ENCODE results near the gene HIVEP3. TPM values are rescaled to one million over a fixed set of nuclear protein-coding genes. Genes with fewer than 3 reads are reported as not detected.

Gene HIVEP3
- total RNA-seq, 1 donor from 2014 or later = 73.9 TPM

- H3K27me3 Mint-ChIP-seq = no peaks in the 10 kb centered on the region
- peaks cover 1% of the 10 kb centered on the region for H3K36me3 Mint-ChIP-seq (ENCODE audit: low read depth)
- peak; percentile 58 for DNase-seq
- intact Hi-C loops (cut with micrococcal nuclease) = no loop called here
- no peaks in the 10 kb centered on the region for H3K9me3 Mint-ChIP-seq
- no peak overlapping the region for H3K27ac Mint-ChIP-seq
- peaks cover 89% of the 10 kb centered on the region for H3K4me1 Mint-ChIP-seq
- H3K4me3 Mint-ChIP-seq = no peak overlapping the region
Observed at GRCh38 chr1:41681331-41682098, 237.2 kb downstream of the HIVEP3 start.

DNA sequence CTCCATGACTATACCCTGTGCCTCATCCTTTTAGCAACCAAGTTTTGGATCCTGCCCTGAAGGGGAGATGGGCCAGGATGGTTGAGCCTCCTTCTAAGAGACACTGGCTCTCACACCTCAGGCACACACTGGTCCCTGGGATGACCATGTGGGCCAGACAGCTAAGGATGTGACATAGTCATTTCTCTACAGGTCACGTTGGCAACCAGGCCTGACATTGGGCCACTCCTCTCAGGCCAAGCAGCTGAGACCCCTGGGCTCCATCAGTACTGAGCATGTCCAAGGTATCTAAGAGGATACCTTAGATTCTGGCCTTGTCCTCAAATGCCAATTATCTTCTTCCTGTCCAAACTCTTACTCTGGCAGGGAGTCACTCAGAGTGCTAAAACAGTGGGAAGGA lies 238.7 kb downstream of the HIVEP3 start:
- Mint-ChIP-seq H3K27me3 (no peaks in the 10 kb centered on the region), H3K27ac (peak overlapping the region; percentile 21), H3K9me3 (no peaks in the 10 kb centered on the region), H3K4me1 (peaks cover 87% of the 10 kb centered on the region), H3K4me3 (no peak overlapping the region), H3K36me3 (ENCODE audit: low read depth) (peaks cover 1% of the 10 kb centered on the region)
- intact Hi-C loops (cut with micrococcal nuclease) = no loop called here
- no peak for DNase-seq

- Mint-ChIP-seq H3K9me3 (no peaks in the 10 kb centered on the region), H3K36me3 (ENCODE audit: low read depth) (peaks cover 1% of the 10 kb centered on the region), H3K27ac (peak overlapping the region; percentile 21), H3K4me1 (peaks cover 87% of the 10 kb centered on the region), H3K27me3 (no peaks in the 10 kb centered on the region), H3K4me3 (no peak overlapping the region)
- intact Hi-C loops (cut with micrococcal nuclease) = no loop called here
- peak; percentile 62 for DNase-seq
Observed at GRCh38 chr1:41679531-41679930, 239.2 kb downstream of the HIVEP3 start.

GRCh38 chr1:41678111-41678878 lies 240.4 kb downstream of the HIVEP3 start:
- peaks cover 1% of the 10 kb centered on the region for H3K36me3 Mint-ChIP-seq (ENCODE audit: low read depth)
- DNase-seq = peak; percentile 79
- H3K27me3 Mint-ChIP-seq = no peaks in the 10 kb centered on the region
- H3K9me3 Mint-ChIP-seq = no peaks in the 10 kb centered on the region
- intact Hi-C loops (cut with micrococcal nuclease) = no loop called here
- peaks cover 87% of the 10 kb centered on the region for H3K4me1 Mint-ChIP-seq
- H3K27ac Mint-ChIP-seq = peak overlapping the region; percentile 77
- peak overlapping the region; percentile 57 for H3K4me3 Mint-ChIP-seq

DNA sequence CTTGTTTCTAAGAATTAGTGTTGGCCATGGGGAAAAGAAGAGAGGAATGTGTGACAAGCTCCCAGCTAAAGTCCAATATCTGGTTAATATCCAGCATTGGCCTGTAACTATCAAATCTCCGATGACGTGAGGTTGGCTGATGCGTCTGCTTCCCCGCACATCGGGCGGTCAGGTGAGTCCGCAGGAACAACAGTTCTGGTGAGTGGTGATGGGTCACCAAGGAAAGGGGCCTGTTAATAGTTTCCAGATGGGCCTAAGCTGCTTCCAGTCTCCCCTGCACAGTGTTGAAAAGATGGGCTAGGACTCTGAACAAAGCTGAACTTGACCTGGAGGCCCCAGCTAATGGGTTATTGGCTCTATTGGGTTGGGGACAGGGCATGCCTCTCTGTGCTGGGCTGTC lies 241.1 kb downstream of the HIVEP3 start:
- Mint-ChIP-seq H3K4me3 (peak overlapping the region; percentile 57), H3K4me1 (peaks cover 86% of the 10 kb centered on the region), H3K36me3 (ENCODE audit: low read depth) (peaks cover 1% of the 10 kb centered on the region), H3K27ac (peak overlapping the region; percentile 77), H3K9me3 (no peaks in the 10 kb centered on the region), H3K27me3 (no peaks in the 10 kb centered on the region)
- intact Hi-C loops (cut with micrococcal nuclease) = no loop called here
- no peak for DNase-seq

DNA sequence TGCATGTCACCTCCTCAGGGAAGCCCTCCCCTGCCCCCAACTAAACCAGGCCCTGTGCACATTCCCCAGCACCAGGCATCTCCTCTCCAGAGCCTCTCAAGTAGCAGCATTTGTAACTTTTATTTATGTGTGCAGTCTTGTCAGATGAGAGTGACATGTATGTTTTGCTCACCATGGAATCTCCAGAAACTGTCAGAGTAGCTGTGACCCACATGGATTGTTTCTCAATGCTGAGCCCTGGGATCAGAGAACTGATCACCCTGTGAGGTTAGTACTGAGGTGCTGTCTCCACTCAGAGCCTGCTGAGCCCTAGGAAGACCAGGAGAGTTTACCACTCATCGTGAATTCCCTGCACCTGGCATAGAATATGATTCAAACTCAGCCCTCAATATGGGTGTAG lies 243.3 kb downstream of the HIVEP3 start:
- H3K27ac Mint-ChIP-seq = peak overlapping the region; percentile 26
- no peak for DNase-seq
- no peaks in the 10 kb centered on the region for H3K9me3 Mint-ChIP-seq
- intact Hi-C loops (cut with micrococcal nuclease) = no loop called here
- H3K36me3 Mint-ChIP-seq (ENCODE audit: low read depth) = peaks cover 4% of the 10 kb centered on the region
- peaks cover 90% of the 10 kb centered on the region for H3K4me1 Mint-ChIP-seq
- H3K4me3 Mint-ChIP-seq = peak overlapping the region; percentile 37
- no peaks in the 10 kb centered on the region for H3K27me3 Mint-ChIP-seq

- Mint-ChIP-seq H3K27ac (peak overlapping the region; percentile 80), H3K9me3 (no peaks in the 10 kb centered on the region), H3K36me3 (ENCODE audit: low read depth) (peaks cover 4% of the 10 kb centered on the region), H3K27me3 (no peaks in the 10 kb centered on the region), H3K4me1 (peaks cover 91% of the 10 kb centered on the region), H3K4me3 (peak overlapping the region; percentile 67)
- intact Hi-C loops (cut with micrococcal nuclease) = loop anchor here (5.0 kb wide), 2 partner anchors 53 to 118 kb away; no protein-coding TSS in a partner anchor
- no peak for DNase-seq
Observed at GRCh38 chr1:41674522-41674921, 244.2 kb downstream of the HIVEP3 start.

DNA sequence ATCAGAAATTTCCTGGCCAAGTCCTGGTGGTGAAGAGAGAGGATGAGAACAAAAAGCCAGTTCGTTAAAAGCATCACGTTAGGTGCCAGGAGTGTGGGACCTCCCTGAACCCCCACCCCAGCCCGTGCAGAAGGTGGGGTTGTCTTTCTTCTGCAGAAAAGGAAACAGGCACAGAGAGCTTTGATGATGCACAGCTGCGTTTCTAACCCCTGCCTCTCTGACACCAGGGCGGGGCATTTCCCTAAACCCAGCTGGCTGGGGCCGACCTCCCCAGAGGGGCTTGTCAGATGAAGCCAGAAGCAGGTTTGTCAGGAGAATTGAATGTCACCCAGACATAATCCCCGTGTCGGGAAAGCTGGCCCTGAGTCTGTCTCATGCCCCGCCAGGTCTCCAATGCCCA lies 244.9 kb downstream of the HIVEP3 start:
- intact Hi-C loops (cut with micrococcal nuclease) = loop anchor here (5.0 kb wide), 2 partner anchors 53 to 118 kb away; no protein-coding TSS in a partner anchor
- DNase-seq = peak; percentile 87
- H3K27ac Mint-ChIP-seq = peak overlapping the region; percentile 80
- peaks cover 4% of the 10 kb centered on the region for H3K36me3 Mint-ChIP-seq (ENCODE audit: low read depth)
- H3K4me3 Mint-ChIP-seq = peak overlapping the region; percentile 67
- H3K4me1 Mint-ChIP-seq = peaks cover 90% of the 10 kb centered on the region
- H3K27me3 Mint-ChIP-seq = no peaks in the 10 kb centered on the region
- no peaks in the 10 kb centered on the region for H3K9me3 Mint-ChIP-seq

GRCh38 chr1:41673378-41673777 lies 245.3 kb downstream of the HIVEP3 start:
- Mint-ChIP-seq H3K36me3 (ENCODE audit: low read depth) (peaks cover 4% of the 10 kb centered on the region), H3K4me3 (peak overlapping the region; percentile 67), H3K9me3 (no peaks in the 10 kb centered on the region), H3K27me3 (no peaks in the 10 kb centered on the region), H3K4me1 (peaks cover 88% of the 10 kb centered on the region), H3K27ac (peak overlapping the region; percentile 80)
- peak; percentile 90 for DNase-seq
- intact Hi-C loops (cut with micrococcal nuclease) = loop anchor here (5.0 kb wide), 2 partner anchors 54 to 119 kb away; no protein-coding TSS in a partner anchor

DNA sequence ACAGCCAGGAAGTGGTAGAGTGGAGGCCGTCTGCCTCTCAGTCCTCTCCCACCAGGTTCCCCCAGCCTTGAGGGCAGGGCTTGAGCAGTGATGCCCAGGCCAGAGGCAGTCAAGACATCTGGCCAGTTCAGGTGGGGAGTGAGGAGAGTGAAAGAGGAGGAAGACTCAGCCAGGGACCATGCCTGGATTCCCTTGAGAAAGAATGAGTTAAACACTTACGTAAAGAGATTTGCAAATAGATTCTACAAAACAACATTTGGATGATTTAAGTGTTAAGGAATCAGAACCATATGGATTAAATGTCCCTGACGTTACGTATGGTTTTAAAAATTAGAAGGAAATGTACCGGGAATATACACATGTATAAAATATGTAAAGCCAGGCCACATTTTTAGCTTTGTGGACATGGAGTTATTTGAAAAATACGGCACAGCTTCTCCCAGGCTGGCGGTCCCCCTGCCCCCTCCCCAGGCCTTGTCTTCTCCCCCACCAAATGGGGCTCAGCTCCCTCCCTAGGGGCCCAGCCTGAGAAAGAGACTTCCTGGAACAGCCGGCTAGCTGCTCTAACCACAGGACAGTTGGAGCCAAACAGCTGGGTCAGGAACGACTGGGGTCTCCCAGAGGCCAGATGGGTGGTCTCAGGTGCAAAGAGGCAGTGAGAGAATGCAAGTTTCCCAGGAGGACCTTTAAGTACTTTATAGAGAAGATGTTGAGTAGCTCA lies 245.9 kb downstream of the HIVEP3 start:
- peaks cover 90% of the 10 kb centered on the region for H3K4me1 Mint-ChIP-seq
- H3K4me3 Mint-ChIP-seq = peak overlapping the region; percentile 67
- H3K27me3 Mint-ChIP-seq = no peaks in the 10 kb centered on the region
- H3K9me3 Mint-ChIP-seq = no peaks in the 10 kb centered on the region
- no peak for DNase-seq
- intact Hi-C loops (cut with micrococcal nuclease) = loop anchor here (5.0 kb wide), 2 partner anchors 54 to 120 kb away; no protein-coding TSS in a partner anchor
- peak overlapping the region; percentile 80 for H3K27ac Mint-ChIP-seq
- H3K36me3 Mint-ChIP-seq (ENCODE audit: low read depth) = peaks cover 4% of the 10 kb centered on the region

- Mint-ChIP-seq H3K9me3 (no peaks in the 10 kb centered on the region), H3K4me1 (peaks cover 90% of the 10 kb centered on the region), H3K27ac (peak overlapping the region; percentile 80), H3K4me3 (peak overlapping the region; percentile 67), H3K27me3 (no peaks in the 10 kb centered on the region), H3K36me3 (ENCODE audit: low read depth) (peaks cover 4% of the 10 kb centered on the region)
- DNase-seq = no peak
- intact Hi-C loops (cut with micrococcal nuclease) = loop anchor here (5.0 kb wide), 2 partner anchors 55 to 120 kb away; no protein-coding TSS in a partner anchor
Observed at GRCh38 chr1:41672173-41672572, 246.5 kb downstream of the HIVEP3 start.

- H3K4me3 Mint-ChIP-seq = peak overlapping the region; percentile 16
- intact Hi-C loops (cut with micrococcal nuclease) = loop anchor here (5.0 kb wide), 2 partner anchors 56 to 121 kb away; no protein-coding TSS in a partner anchor
- peak overlapping the region; percentile 80 for H3K27ac Mint-ChIP-seq
- peaks cover 2% of the 10 kb centered on the region for H3K36me3 Mint-ChIP-seq (ENCODE audit: low read depth)
- peaks cover 6% of the 10 kb centered on the region for H3K9me3 Mint-ChIP-seq
- no peaks in the 10 kb centered on the region for H3K27me3 Mint-ChIP-seq
- H3K4me1 Mint-ChIP-seq = peaks cover 91% of the 10 kb centered on the region
- DNase-seq = no peak
Observed at GRCh38 chr1:41671116-41671755, 247.5 kb downstream of the HIVEP3 start.
